Measurements from ENCODE around the gene FHAD1.
"Not testable (repeated sequence)": the region's sequence is repeated elsewhere in the genome, so short reads cannot be mapped to it uniquely, and the experiment has no call there.

Gene FHAD1

DNA sequence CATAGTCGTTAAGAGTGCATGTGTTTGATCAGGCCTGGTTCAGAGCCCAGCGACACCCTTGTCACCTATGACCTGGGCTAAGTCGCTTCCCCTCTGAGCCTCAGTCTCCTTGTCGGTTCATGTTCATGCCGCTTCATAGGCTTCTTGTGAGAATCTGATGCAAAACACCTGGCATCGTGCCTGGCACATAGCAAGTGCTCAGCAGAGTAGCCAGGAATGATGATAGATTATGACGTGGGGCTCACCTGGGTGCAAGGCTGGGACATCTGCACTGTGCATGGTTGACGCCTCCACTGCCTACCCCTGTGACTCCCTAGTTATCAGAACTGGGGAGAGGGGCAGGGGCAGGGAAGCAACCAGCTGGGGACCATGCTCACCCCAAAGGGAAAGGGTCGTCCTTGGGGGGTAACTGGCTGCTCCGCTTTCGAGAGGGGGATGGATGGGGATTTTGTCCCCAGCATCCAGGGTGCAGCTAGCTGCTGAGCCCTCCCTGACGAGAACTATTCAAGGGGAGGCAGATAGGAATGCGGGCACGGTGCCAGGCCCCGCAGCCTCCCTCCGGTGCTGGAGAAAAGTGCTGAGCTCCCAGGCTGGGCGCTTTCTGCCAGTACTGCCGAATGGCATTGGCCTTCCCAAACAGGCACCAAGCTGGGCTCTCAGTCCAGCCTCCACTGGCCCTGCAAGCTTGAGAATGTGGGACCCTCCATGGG, 171.9 kb downstream of the FHAD1 start:
- DNase-seq (ENCODE audit: low read depth in 2 of 2) = no peak

DNA sequence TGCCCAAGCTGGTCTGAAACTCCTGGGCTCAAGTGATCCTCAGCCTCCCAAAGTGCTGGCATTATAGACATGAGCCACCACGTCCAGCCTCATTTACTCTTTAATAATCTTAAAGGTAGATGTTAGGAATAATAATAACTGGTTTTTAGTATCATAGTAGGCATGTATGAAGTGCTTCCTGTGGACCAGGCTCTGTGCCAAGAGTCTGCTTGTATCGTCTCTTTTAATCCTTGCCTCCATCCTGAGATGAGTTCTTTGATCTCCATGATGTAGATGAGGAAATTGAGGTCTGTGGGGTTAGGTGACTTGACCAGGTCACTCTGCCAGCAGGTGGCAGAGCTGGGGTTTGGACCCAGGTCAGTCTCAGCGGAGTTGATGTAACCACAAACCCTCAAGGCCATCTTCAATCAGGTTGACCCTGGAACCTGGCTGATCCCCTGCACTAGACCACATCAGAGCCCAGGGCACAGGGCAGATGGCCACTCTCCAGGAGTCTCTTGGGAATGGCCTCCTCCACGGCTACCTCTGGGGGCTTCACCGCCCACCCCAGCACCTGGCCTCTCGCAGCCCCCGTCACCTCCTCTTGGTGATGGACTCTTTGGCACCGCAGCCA, 173.9 kb downstream of the FHAD1 start:
- no peak for DNase-seq (ENCODE audit: low read depth in 2 of 2)

DNA sequence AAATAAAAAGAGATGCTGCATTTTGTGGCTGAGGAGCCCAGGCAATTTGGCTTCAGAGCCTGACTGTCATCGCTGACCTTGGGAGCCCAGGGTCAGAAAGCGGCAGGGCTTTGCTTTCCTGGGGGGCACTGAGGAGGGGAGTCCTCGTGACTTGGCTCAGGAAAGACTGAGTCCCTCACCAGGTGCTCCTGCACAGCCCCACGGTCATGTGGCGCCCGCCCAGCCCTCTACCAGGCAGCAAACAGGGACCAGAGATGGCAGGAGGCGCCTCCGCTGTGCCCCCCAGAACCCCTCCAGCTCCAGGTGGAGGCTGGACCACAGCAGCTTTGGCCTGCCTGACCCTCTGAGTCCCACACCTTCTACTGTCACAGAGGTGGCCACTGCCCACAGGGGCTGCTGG, 175.8 kb downstream of the FHAD1 start:
- no peak for DNase-seq (ENCODE audit: low read depth in 2 of 2)

DNA sequence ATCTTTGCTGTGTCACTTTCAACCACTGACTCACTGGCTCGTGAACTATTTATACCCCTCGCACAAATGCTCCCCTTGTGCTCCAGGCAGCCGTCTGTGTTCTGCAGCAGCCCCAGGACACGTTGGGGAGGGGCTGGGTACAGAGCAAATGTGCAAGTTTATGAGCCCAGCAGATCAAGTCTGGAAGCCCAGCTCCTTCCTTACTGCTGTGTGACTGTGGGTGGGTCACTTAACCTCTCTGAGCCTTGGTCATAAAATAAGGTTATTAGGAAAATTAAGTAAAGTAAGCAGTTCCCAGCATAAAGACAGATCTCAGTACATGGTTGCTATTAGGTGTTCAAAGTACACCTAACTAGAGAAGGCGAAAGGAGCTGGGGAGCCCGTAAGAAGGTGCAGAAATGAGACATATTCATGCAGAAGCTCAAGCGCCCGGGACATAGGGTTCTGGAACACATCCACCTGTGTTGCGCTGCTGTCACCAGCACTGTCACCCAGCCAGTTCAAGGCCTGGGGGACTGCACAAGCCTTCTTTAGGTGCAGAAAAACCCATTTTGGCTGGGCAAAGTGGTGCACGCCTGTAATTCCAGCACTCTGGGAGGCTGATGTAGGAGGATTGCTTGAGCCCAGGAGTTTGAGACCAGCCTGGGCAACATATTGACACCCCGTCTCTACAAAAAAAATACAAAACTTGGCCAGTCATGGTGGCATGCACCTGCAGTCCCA, 176.5 kb downstream of the FHAD1 start:
- DNase-seq (ENCODE audit: low read depth in 2 of 2) = no peak

DNA sequence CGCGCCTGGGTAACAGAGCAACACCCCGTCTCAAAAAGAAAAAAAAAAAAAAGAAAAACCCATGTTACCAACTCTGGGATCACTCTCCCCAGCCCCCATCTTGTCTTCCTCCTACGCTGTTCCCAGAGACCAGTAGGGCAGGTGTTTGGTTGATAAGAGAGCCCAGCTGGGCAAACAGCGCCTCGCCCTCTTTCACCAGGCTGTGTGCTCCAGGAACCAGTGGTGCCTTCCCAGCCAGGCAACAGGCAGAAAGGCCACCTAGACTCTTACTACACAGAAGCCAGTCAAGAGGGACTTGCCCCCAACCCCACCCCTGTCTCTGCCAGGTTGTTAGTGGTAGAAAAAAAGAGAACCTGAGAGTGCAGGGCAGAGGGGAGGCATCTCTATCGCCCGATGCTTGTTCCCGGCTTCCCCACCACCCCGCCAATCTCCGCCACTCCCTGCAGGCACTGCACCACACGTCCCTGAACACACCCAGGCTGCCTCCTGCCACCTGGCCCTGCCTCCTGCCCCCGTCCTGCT, 177.2 kb downstream of the FHAD1 start:
- DNase-seq (ENCODE audit: low read depth in 2 of 2) = no peak

DNA sequence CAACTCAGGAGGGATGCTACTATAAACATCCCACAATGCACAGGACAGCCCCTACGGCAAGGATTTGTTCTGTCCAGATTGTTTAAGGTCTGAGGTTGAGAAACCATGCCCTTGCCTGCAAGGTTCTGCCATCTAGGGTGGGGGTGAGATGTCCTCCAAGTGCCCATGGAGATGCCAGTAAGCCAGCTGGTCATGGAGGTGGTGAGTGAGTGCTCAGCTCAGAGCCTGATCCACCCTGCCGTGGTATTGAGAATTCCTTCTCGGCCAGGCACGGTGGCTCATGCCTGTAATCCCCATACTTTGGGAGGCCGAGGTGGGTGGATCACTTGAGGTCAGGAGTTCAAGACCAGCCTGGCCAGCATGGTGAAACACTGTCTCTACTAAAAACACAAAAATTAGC, 178.0 kb downstream of the FHAD1 start:
- DNase-seq (ENCODE audit: low read depth in 2 of 2) = no peak

DNA sequence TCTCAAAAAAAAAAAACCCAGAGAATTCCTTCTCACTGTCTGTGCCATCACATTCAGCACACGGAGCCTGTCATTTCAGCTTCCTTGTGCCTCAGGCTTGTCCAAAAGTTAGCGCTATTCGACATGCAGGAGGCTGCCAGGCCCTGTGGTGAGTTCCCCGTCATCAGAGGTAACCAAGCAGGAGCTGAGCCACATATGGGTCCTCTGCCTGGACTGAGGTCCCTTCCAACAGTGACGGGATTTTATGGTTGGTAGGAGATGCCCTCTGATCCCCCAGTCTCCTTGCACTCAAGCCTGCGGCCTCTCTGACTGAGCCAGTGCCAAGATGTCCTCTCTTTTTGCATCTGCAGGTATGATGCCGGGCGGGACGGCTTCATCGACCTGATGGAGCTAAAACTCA, 178.5 kb downstream of the FHAD1 start:
- no peak for DNase-seq (ENCODE audit: low read depth in 2 of 2)

DNA sequence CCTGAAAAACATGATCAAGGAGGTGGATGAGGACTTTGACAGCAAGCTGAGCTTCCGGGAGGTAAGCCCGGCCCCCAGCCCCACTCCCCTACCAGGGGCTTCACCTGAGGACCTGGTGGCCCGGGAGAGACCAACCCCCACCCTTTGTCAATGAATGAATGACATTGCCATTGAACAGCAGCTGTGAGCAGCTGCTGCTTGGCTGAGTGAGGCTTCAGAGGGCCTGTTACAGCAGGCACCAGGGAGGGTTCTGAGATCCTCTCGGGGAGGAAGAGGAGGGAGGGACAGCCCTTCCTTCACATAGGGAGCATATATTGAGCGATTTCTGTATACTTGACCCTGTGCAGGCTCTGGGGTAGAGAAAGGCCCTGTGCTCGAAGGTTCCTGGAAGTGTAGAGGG, 178.9 kb downstream of the FHAD1 start:
- DNase-seq (ENCODE audit: low read depth in 2 of 2) = no peak

DNA sequence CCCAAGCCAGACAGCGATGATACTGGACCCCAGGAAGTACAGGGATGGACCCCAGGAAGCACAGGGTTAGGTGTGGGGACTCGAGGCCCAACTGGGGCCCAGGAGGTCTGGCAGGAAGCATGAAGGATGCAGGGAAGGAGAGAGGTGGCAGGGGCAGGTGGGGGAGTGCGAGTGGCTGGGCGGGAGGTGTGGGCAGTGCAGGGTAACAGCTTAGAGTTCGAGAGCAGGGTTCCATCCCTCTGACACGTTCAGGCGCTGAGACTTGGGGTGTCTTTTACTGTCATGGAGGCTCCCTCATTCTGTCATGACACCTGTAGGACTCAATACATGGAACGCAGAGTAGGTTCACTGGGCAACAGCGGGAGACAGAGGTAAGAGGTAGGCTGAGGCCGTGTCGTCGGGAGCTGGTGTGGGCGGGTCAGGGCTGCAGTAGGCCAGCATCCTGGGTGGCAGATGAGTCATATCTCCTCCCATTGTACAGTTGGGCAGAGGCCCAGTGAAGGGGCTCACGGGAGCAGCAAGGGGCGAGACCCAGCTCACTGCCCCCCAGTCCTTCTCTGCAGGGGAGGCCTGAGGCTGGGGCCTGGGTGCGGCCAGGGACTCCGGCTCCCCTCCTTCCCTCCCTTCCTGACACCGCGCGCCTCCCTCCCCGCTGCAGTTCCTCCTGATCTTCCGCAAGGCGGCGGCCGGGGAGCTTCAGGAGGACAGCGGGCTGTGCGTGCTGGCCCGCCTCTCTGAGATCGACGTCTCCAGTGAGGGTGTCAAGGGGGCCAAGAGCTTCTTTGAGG, 179.7 kb downstream of the FHAD1 start:
- DNase-seq (ENCODE audit: low read depth in 2 of 2) = no peak

DNA sequence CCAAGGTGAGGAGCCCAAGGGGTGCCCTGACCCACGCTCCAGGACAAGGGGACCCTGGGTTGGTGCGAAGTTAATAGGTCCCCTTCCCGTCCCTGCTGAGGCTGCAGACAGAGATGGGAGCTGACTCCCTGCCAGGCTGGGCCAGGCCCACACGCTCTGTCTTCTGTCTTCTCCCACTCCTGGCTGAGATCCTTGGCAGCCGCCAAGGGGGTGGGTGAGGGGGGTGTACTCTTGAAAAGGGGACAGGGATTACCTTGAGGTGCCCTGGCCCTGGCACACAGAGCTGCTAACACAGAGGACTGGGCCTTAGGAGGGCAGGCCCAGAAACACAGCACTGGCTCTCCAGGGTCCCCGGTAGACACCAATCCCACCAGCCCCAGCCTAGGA, 180.2 kb downstream of the FHAD1 start:
- no peak for DNase-seq (ENCODE audit: low read depth in 2 of 2)

DNA sequence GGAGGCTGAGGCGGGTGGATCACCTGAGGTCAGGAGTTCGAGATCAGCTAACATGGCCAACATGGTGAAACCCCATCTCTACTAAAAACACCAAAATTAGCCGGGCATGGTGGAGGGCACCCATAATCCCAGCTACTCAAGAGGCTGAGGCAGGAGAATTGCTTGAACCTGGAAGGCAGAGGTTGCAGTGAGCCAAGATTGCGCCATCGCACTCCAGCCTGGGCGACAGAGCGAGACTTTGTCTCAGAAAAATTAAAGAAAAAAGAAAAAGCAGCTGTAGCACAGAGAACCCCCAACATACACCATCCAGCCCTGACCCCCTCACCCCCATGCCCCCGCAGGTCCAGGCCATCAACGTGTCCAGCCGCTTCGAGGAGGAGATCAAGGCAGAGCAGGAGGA, 181.2 kb downstream of the FHAD1 start:
- not testable (repeated sequence) for DNase-seq (ENCODE audit: low read depth in 2 of 2)

DNA sequence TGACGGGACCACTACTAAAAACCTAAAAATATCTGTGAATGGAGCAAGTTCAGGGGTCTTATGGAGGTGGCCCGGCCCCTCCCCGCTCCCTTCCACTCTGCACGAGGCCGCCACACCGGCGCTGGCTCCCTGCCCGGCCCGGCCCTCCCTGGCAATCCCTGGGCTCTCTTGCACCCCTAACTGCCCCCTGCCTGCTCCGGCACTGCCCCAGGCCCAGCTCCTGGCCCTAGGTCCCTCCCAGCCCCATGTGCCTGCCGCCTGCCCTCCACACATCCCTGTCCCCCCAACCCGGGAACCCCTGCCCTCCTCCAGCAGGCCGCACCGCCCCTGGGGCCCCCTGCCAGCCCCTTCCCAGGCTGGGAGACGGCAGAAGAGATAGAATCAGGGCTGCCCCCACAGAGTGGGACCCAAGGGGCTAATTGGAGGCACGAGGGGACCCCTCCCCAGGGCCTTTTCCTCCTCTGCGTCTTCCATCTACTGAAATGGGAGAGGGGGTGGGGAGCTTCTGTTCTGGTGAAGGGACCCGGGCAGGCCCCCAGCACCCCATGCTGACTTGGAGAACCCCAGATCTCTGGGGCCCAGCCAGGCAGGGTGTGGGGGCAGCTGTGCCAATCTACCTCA, 181.9 kb downstream of the FHAD1 start:
- DNase-seq (ENCODE audit: low read depth in 2 of 2) = no peak

DNA sequence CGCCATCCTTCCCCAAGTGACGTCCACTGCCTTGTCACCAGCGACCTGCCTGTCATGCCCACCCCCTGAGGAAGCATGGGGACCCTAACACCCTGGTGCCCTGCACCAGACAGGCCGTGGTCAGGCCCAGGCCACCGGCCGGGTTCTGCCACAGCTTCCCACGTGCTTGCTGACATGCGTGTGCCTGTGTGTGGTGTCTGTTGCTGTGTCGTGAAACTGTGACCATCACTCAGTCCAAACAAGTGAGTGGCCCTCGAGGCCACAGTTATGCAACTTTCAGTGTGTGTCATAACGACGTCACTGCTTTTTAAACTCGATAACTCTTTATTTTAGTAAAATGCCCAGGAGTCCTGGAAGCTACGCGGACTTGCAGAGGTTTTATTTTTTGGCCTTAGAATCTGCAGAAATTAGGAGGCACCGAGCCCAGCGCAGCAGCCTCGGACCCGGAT, 182.7 kb downstream of the FHAD1 start:
- no peak for DNase-seq (ENCODE audit: low read depth in 2 of 2)

DNA sequence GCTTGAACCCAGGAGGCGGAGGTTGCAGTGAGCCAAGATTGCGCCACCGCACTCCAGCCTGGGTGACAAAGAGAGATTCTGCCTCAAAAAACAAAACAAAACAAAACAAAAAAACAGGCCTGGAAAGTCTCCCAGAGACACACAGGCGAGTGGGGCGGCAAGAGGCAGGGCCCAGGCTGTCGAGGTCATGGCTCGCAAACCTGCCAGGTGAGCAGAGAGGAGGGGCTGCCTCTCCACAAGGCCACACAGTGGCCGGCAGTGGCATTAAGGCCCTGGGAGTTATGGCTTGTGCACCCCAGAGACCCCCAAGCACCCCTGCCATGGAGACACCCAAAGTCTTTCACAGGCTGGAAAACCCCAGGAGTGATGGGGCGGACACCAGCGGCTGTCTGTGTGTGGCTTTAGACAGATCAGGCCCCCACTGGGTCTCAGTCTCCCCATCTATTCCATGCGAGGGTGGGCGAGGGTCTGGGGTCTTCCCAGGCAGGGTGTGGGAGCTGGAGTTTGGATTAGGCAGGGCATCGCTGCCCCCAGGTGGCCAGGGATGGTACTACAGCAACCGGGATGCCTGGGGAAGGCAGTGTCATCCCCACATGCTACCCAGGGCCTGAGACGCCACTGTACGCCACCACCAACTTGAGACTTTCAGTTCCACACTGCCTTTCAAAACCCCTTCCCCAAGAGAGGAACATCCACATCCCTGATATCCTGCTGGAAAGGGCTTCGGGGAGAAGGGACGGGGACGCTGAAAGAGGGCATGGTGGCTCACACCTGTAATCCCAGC, 184.0 kb downstream of the FHAD1 start:
- DNase-seq (ENCODE audit: low read depth in 2 of 2) = no peak

DNA sequence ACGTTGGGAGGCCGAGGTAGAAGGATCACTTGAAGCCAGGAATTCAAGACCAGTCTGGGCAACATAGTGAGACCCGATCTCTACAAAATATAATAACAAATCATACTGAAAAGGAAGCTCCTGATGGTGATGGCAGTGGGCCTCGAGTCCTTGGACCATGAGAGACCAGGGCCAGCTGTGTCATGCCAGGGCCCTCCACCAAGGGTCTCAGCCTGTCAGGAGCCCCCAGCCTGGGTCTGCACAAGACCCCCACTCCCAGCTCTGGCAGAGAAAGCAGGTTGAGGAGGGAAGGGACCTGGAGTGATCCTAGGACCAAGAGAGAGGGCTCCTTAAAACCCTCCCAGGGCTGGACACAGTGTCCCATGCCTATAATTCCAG, 184.5 kb downstream of the FHAD1 start:
- no peak for DNase-seq (ENCODE audit: low read depth in 2 of 2)

DNA sequence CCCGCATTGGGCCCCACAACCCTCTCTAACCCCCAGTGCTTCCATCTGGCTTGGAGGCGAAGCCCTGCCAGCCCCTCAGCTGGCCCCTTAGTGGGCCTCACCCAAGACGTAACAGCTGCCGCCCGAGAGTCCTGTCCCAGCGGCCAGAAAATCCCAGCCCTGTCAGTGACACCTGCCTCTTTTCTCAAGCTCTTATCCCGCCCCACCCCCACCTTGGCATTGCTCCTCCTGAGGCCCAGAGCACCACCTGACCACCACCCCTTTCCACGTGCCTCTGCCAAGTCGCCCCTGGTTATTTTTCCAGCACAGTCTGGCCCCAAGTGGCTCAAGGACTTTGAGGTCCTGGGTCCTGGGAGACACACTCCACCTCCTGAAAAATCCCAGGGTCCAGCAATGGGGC, 185.3 kb downstream of the FHAD1 start:
- no peak for DNase-seq (ENCODE audit: low read depth in 2 of 2)

DNA sequence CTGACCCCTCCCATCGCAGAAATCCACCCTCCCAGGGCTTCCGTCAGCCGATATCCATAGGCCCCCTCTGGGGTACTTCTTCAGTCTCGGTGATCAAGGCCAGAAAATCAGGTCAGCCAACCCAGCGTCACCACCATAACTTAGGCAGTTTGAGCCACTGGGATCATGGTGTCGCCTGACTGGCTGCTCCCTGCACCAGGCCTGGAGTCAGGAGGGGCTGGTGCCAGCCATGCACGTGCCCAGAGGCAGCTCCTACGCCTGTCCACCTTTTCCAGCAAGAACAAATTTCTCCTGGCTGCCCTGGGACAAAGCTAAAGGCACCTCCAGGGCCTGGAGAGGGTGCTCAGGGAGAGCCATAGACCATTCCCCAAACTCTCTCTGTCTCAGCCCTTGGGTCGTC, 186.4 kb downstream of the FHAD1 start:
- no peak for DNase-seq (ENCODE audit: low read depth in 2 of 2)

DNA sequence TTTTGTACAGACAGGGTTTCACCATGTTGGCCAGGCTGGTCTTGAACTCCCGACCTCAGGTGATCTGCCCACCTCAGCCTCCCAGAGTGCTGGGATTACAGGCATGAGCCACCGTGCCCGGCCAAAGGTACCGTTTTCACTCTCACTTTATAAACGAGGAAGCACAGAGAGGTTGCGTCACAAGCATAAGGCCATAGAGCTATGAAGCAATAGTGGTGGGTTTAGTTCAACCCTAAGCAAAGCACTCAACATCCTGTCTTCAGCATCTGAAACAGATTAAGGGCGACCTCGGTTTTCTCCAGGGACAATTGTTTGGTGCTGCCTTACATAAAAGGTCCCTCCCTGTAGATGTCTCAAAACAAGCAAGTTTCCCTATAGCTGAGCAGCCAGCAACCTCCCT, 187.7 kb downstream of the FHAD1 start:
- not testable (repeated sequence) for DNase-seq (ENCODE audit: low read depth in 2 of 2)

DNA sequence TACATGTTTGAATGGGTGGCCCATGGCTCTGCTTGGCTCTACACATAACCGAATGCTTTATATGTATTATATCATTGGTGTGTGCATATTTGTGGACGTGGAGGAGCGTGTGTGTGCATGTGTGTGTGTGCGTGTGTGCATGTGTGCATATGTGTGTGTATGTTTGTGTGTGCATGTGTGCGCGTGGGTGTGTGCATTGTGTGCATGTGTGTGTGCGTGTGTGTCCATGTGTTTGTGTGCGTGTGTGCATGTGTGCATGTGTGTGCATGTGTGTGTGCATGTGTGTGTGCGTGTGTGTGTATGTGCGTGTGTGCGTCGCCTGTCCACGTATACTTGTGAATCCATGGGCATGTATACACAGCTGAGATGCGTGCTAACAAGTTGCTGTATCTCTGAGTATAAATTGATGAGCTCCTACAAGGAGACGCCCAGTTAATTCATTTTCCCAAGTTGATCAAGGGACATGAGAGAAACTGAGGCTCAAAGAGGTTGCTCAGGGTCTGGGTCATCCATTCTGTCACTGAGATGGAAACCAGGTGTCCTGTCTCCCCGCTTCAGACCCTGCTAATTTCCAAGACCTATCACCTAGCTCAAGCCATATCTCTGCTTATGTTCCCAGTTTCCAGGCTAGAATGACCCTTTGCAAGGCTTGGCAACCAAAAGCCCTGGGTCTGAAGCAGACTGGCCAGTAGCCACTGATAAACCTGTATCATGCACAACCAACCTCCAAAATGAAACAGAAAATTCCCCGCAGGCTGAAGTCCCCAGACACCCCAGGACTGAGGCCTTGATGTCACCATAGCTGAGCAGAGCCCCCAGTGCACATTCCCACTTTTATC, 188.4 kb downstream of the FHAD1 start:
- DNase-seq (ENCODE audit: low read depth in 2 of 2) = no peak

DNA sequence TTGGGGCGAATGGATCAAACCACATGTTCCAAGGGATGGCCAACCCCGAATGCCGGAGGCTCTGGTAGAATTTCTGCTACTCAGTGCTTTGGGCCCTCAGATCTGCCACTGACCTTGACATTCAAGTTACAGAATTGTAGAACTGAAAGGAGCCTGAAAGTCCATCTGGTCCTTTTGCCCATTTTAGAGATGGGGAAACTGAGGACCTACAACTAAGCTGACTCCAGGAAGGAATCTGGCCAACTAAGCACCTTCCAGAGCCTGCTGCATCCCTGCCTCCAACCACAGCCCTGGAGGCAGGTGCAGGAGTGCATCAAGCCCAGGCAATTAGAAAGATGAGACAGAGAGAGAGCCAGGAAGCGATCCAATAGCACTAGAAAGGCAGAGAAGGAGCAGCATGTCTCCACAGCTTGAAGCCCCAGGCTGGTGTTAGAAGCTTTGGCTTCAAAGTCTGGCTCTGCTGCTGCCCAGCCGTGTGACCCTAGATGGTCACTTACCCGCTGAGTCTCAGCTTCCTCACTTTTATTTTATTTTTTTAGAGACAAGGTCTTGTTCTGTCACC, 189.9 kb downstream of the FHAD1 start:
- no peak for DNase-seq (ENCODE audit: low read depth in 2 of 2)
